GM12878 (cell line): ENCODE measurements around the gene DDX51. TPM values are rescaled to one million over a fixed set of nuclear protein-coding genes. Genes with fewer than 3 reads are reported as not detected.
A peak's percentile ranks its signal among the peaks of the same experiment; 100 is the strongest.

Experiments used
- ATAC-seq: fragments of 200-7000 bp; cut with Tn5 transposase; 3 replicates; pipeline ENCODE4 v1.9.1; 2020; ENCODE audit warnings: mild to moderate bottlenecking, moderate library complexity
- BruUV-seq: library from RNA; stranded (reverse); fragments of 400-500 nt; replicated peaks from 2 replicates; lab custom pipeline; 2021; lab: Mats Ljungman, UMichigan
- CTCF ChIA-PET: fragments of 300-600 bp; sonication (Branson Sonifier 250); formaldehyde crosslinking; extraction: SDS; loops from one replicate; lab custom pipeline; 2021; ENCODE audit warnings: inconsistent platforms; lab: Yijun Ruan, JAX
- POLR2A ChIA-PET: fragments of 350-600 bp; formaldehyde crosslinking; extraction: SDS; loops from one replicate; lab custom pipeline; 2021; ENCODE audit warnings: inconsistent platforms; lab: Charles Lee
- RAD21 ChIA-PET: fragments of 300-600 bp; sonication (Branson Sonifier 250); formaldehyde crosslinking; loops from one replicate; lab custom pipeline; 2023; ENCODE audit warnings: antibody characterized with exemption; ENCODE audit not compliant: unreplicated experiment; lab: Charles Lee
- SMC1A ChIA-PET: fragments of 300-600 bp; sonication (Branson Sonifier 250); formaldehyde crosslinking; loops from one replicate; lab custom pipeline; 2023; ENCODE audit not compliant: unreplicated experiment, uncharacterized antibody; lab: Charles Lee
- DNase-seq: peaks from one replicate; pipeline ENCODE4 v3.0.0-alpha.2; 2011; ENCODE audit warnings: low read depth, low spot score
- FAIRE-seq: peaks from 3 replicates; lab custom pipeline; 2011; peaks lifted over from hg19 to GRCh38; lab: Jason Lieb, UNC
- H2AFZ ChIP-seq: 2 replicates; pipeline ENCODE4 v1.6.0; 2011; ENCODE audit warnings: low read depth, low read length, control low read depth; ENCODE audit not compliant: control insufficient read depth
- H3K27ac ChIP-seq: 2 replicates; pipeline ENCODE4 v1.5.1; 2011; ENCODE audit warnings: control low read depth; ENCODE audit not compliant: control insufficient read depth, insufficient read depth
- H3K27me3 ChIP-seq, 2 experiments: replicated peaks in 1 of 2; 2 replicates each; pipeline versions ENCODE4 v1.6.0 to v1.6.1; 2011; ENCODE audit warnings: low read length in 1 of 2; ENCODE audit not compliant: control insufficient read depth in 2 of 2, insufficient read depth in 2 of 2
- H3K36me3 ChIP-seq, 2 experiments: 2 replicates each; pipeline ENCODE4 v1.5.1; 2011; ENCODE audit warnings: low read length in 1 of 2; ENCODE audit not compliant: control insufficient read depth in 2 of 2, insufficient read depth in 2 of 2
- H3K4me1 ChIP-seq: 2 replicates; pipeline ENCODE4 v1.6.1; 2011; ENCODE audit warnings: mild to moderate bottlenecking, low read length, moderate library complexity, mixed read lengths; ENCODE audit not compliant: control insufficient read depth, insufficient read depth
- H3K4me2 ChIP-seq: 2 replicates; pipeline ENCODE4 v1.6.0; 2011; ENCODE audit warnings: control low read depth; ENCODE audit not compliant: control insufficient read depth, insufficient read depth
- H3K4me3 ChIP-seq: fragments of 200-600 bp; sonication (generic); 2 replicates; pipeline ENCODE4 v1.5.1; 2016
- H3K79me2 ChIP-seq: 2 replicates; pipeline ENCODE4 v1.6.0; 2011; ENCODE audit warnings: low read length; ENCODE audit not compliant: control insufficient read depth, insufficient read depth
- H3K9ac ChIP-seq: 2 replicates; pipeline ENCODE4 v1.8.0; 2011; ENCODE audit warnings: low read length, control low read depth, mixed read lengths; ENCODE audit not compliant: control insufficient read depth, insufficient read depth
- H3K9me3 ChIP-seq: replicated peaks from 3 replicates; pipeline ENCODE4 v1.5.1; 2011; ENCODE audit warnings: mild to moderate bottlenecking, low read length; ENCODE audit not compliant: control insufficient read depth, insufficient read depth
- H4K20me1 ChIP-seq: 2 replicates; pipeline ENCODE4 v1.6.0; 2011; ENCODE audit not compliant: control insufficient read depth, insufficient read depth
- CEBPB ChIP-seq, 2 experiments: fragments of 150-350 bp in 1 of 2; IDR thresholded peaks; 2 replicates each; pipeline ENCODE4 v1.6.1; 2012 to 2014; ENCODE audit warnings: low read depth in 2 of 2, low read length in 2 of 2, borderline replicate concordance in 1 of 2, inconsistent platforms in 1 of 2
- CHD2 ChIP-seq: IDR thresholded peaks from 2 replicates; pipeline ENCODE4 v1.6.1; 2011; ENCODE audit warnings: low read depth, low read length, improper control_type of control experiment, borderline replicate concordance
- CTCF ChIP-seq, 3 experiments: IDR thresholded peaks in 2 of 3; conservative IDR thresholded peaks in 1 of 3; 2 replicates each; pipeline ENCODE4 v1.5.1; 2011; ENCODE audit warnings: low read depth in 3 of 3, low read length in 3 of 3, mild to moderate bottlenecking in 3 of 3, control low read depth in 2 of 3, moderate library complexity in 2 of 3, inconsistent platforms in 1 of 3, mixed read lengths in 1 of 3; ENCODE audit not compliant: control insufficient read depth in 2 of 3, insufficient read depth in 1 of 3; ENCODE audit errors: extremely low read depth in 1 of 3
- ESRRA ChIP-seq: IDR thresholded peaks from 2 replicates; pipeline ENCODE4 v1.6.1; 2012; ENCODE audit warnings: mild to moderate bottlenecking, low read length, improper control_type of control experiment
- GABPA ChIP-seq: IDR thresholded peaks from 2 replicates; pipeline ENCODE4 v1.6.1; 2014; ENCODE audit warnings: antibody characterized with exemption, low read depth, mild to moderate bottlenecking, inconsistent platforms
- JUNB ChIP-seq: IDR thresholded peaks from 2 replicates; pipeline ENCODE4 v1.6.1; 2016; ENCODE audit warnings: antibody characterized with exemption, mild to moderate bottlenecking
- JUND ChIP-seq: IDR thresholded peaks from 2 replicates; pipeline ENCODE4 v1.6.1; 2012; ENCODE audit warnings: low read depth, mild to moderate bottlenecking, low read length, improper control_type of control experiment, moderate library complexity
- MYB ChIP-seq: fragments of 150-350 bp; IDR thresholded peaks from 2 replicates; pipeline ENCODE4 v1.6.1; 2014; ENCODE audit warnings: mild to moderate bottlenecking, low read depth, low read length, borderline replicate concordance
- PBX3 ChIP-seq: IDR thresholded peaks from 2 replicates; pipeline ENCODE4 v1.6.1; 2011; ENCODE audit warnings: mild to moderate bottlenecking, low read depth, low read length, moderate library complexity; ENCODE audit not compliant: insufficient replicate concordance
- POLR2A ChIP-seq: IDR thresholded peaks from 2 replicates; pipeline ENCODE4 v1.6.1; 2011; ENCODE audit warnings: low read depth, mild to moderate bottlenecking, low read length
- RB1 ChIP-seq: fragments of 450-650 bp; formaldehyde crosslinking; IDR thresholded peaks from 2 replicates; pipeline ENCODE4 v1.6.1; 2017; ENCODE audit warnings: mild to moderate bottlenecking, borderline replicate concordance
- RFX5 ChIP-seq: IDR thresholded peaks from 2 replicates; pipeline ENCODE4 v1.6.1; 2011; ENCODE audit warnings: low read depth, low read length, improper control_type of control experiment
- ZBTB4 ChIP-seq: fragments of 450-650 bp; formaldehyde crosslinking; IDR thresholded peaks from 2 replicates; pipeline ENCODE4 v1.4.0; 2022; ENCODE audit warnings: mild to moderate bottlenecking, moderate library complexity
- WGBS: methylation state at CpG from one replicate; pipeline ENCODE4 v1.1.6; 2016; ENCODE audit warnings: low lambda C conversion rate; ENCODE audit not compliant: insufficient replicate concordance, insufficient coverage; ENCODE audit errors: missing lambda C conversion rate; 5-methylcytosine and 5-hydroxymethylcytosine counted together
- in situ Hi-C: fragments of 300-500 bp; cut with MboI; formaldehyde crosslinking; loops from 9 replicates; pipeline ENCODE4 v1.14.3; 2018; ENCODE audit warnings: mixed read lengths
- intact Hi-C: fragments of 100-400 bp; cut with micrococcal nuclease; formaldehyde crosslinking; loops from one replicate; pipeline ENCODE4 v1.14.2; 2022; ENCODE audit not compliant: unreplicated experiment
- polyA plus RNA-seq, 11 experiments: library from polyadenylated mRNA; depleted of rRNA in 4 of 11; unstranded in 6 of 11; stranded (reverse) in 5 of 11; fragments of >200 nt; fragmentation: Nextera tagmentation in 4 of 11; fragmentation: Illumina TruSeq in 1 of 11; extraction: Ambion mirVana in 4 of 11; extraction: Trizol in 1 of 11; gene quantifications; 1 replicate in 1 of 11; 2 replicates in 10 of 11; pipeline versions ENCODE4 v1.2.1 to v1.2.3, GENCODE V29; 2011 to 2016; ENCODE audit warnings: inconsistent platforms in 2 of 11, missing spikeins in 2 of 11, low read depth in 1 of 11
- total RNA-seq, 4 experiments: library from RNA; depleted of rRNA in 3 of 4; stranded (reverse); fragments of >200 nt in 3 of 4; fragmentation: Illumina TruSeq in 1 of 4; extraction: Trizol in 1 of 4; gene quantifications; 2 replicates each; pipeline versions ENCODE4 v1.2.1 to v1.2.3, GENCODE V29; 2013 to 2021

Gene DDX51
- total and polyA plus RNA-seq, 10 of the 15 experiments (the other 5 are each of a cell fraction or from before 2014, with no cell fraction given) = 0.97 to 29.1 (median 9.8) TPM

DNA sequence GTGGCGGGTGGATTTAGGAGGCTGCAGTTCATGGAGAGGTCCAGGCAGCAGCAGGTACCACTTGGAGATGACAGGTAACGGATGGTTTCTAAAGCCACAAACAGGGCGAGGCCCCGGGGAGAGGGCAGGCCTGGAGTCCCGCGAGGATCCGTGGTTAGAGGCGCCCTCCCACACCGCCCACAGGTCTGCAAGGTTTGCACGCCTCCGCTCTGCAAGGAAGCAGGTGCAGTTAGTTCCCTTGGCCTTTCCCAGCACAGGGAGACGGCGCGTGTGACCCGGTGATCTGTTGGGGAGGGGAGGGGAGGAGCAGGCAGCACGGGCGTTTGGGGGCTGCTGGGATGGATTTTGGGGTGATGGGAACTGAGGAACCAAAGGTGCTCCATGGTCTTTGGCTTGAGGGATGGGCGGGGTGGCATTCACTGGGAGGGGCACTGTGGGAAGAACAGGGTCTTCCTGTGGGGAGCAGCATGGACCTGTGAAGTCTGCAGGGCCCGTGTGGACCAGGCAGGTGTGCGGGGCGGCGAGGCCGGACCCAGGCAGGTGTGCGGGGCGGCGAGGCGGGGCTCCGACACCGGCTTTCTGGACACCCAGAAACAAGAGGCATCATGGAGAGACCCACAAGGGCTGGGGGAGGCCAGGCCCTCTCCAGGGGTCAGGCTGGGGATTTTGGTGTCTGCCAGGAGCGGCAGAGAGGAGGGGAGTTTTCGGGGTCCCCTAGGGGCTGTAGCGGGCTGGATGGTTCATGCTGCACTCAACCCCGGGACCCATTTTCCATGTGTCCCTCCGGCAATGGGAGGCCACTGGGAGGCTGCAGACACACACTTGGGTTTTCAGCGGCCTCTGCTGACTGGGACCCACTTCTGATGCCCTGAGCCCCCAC lies 29.3 kb upstream of the DDX51 start:
- no peaks in the 10 kb centered on the region for H3K79me2 ChIP-seq
- H3K9me3 ChIP-seq = no peaks in the 10 kb centered on the region
- no peak for DNase-seq
- H3K4me3 ChIP-seq = no peak overlapping the region
- WGBS = 3% methylated on average over 33 of the region's 35 CpGs
- no peak overlapping the region for H3K9ac ChIP-seq
- peak; percentile 18; the same call in 2 of the 3 replicates for ATAC-seq
- ChIA-PET POLR2A (no interaction called here), RAD21 (no interaction called here)
- FAIRE-seq = no peak
- no TSS peak for BruUV-seq
- H4K20me1 ChIP-seq = no peaks in the 10 kb centered on the region
- TF ChIP-seq ESRRA (no peak), PBX3 (no peak), JUNB (no peak), MYB (no peak), RB1 (no peak), GABPA (no peak), POLR2A (no peak), RFX5 (no peak), CTCF (IDR thresholded peaks at IDR 0.05 in 2 of 3, conservative IDR thresholded peaks at IDR 0.05 in 1 of 3; ENCODE audit: control insufficient read depth in 2 of 3, extremely low read depth in 1 of 3, insufficient read depth in 1 of 3, low read depth in 3 of 3, low read length in 3 of 3) (no peak), CEBPB (IDR thresholded peaks at IDR 0.05; ENCODE audit: borderline replicate concordance in 1 of 2, low read depth in 2 of 2, low read length in 2 of 2) (no peak), CHD2 (no peak), JUND (no peak), ZBTB4 (CRISPR knock-in tag) (no peak)
- TF ChIP-seq, all 136 proteins: peak for 0
- no peaks in the 10 kb centered on the region for H3K27me3 ChIP-seq
- H3K4me2 ChIP-seq = no peak overlapping the region; the same call in 1 of the 2 replicates
- no peak overlapping the region for H2AFZ ChIP-seq
- H3K4me1 ChIP-seq = peaks cover 7% of the 10 kb centered on the region
- ChIA-PET SMC1A (no interaction called here), CTCF (no interaction called here)
- no peak overlapping the region for H3K27ac ChIP-seq
- in situ Hi-C loops (no loop called here), intact Hi-C loops (no loop called here)
- H3K36me3 ChIP-seq = no peaks in the 10 kb centered on the region
